H1 (cell line): Measurements from ENCODE around the gene CTXN1. TPM values are rescaled to one million over a fixed set of nuclear protein-coding genes. Genes with fewer than 3 reads are reported as not detected.

Experiments
- CTCF ChIA-PET: fragments of 300-600 bp; sonication (Branson Sonifier 250); formaldehyde crosslinking; loops from one replicate; lab custom pipeline; 2021; ENCODE audit not compliant: partially characterized antibody; lab: Charles Lee
- POLR2A ChIA-PET: fragments of 300-600 bp; sonication (Branson Sonifier 250); formaldehyde crosslinking; loops from one replicate; lab custom pipeline; 2021; ENCODE audit warnings: inconsistent platforms; ENCODE audit not compliant: partially characterized antibody; lab: Charles Lee
- DNase-seq, 2 experiments: peaks; one replicate each; pipeline versions ENCODE4 v3.0.0 to v3.0.0-alpha.2; 2010 to 2022; ENCODE audit warnings: low spot score in 2 of 2, low read depth in 1 of 2, mixed read lengths in 1 of 2
- FAIRE-seq: peaks from 2 replicates; lab custom pipeline; 2011; peaks lifted over from hg19 to GRCh38; lab: Jason Lieb, UNC
- H2AFZ ChIP-seq: 2 replicates; pipeline ENCODE4 v1.8.1; 2012; ENCODE audit warnings: low read length, inconsistent platforms
- H2AK5ac ChIP-seq: 2 replicates; pipeline ENCODE4 v1.6.1; 2013; ENCODE audit warnings: low read depth, low read length
- H2BK120ac ChIP-seq: replicated peaks from 2 replicates; pipeline ENCODE3; 2013; ENCODE audit warnings: low read depth, low read length, inconsistent platforms
- H2BK12ac ChIP-seq: 2 replicates; pipeline ENCODE4 v1.6.1; 2013; ENCODE audit warnings: low read depth, low read length
- H2BK15ac ChIP-seq: 2 replicates; pipeline ENCODE4 v1.6.1; 2013; ENCODE audit warnings: low read length
- H2BK20ac ChIP-seq: 2 replicates; pipeline ENCODE4 v1.6.1; 2013; ENCODE audit warnings: low read length
- H2BK5ac ChIP-seq: 2 replicates; pipeline ENCODE4 v1.6.1; 2013; ENCODE audit warnings: low read depth, low read length
- H3K14ac ChIP-seq: 2 replicates; pipeline ENCODE4 v1.6.1; 2013; ENCODE audit warnings: inconsistent platforms; ENCODE audit not compliant: insufficient read length
- H3K18ac ChIP-seq: 2 replicates; pipeline ENCODE4 v1.6.1; 2013; ENCODE audit warnings: low read length; ENCODE audit errors: extremely low read depth
- H3K23ac ChIP-seq: 2 replicates; pipeline ENCODE4 v1.6.1; 2013; ENCODE audit warnings: inconsistent platforms; ENCODE audit not compliant: insufficient read length
- H3K23me2 ChIP-seq: 2 replicates; pipeline ENCODE4 v1.6.1; 2013; ENCODE audit warnings: low read depth, low read length
- H3K27ac ChIP-seq: 2 replicates; pipeline ENCODE4 v1.6.1; 2011; ENCODE audit warnings: low read depth, low read length, inconsistent platforms
- H3K27me3 ChIP-seq, 4 experiments: replicated peaks in 1 of 4; 1 replicate in 1 of 4; 2 replicates in 3 of 4; pipeline versions ENCODE4 v1.6.1 to v1.8.1; 2011 to 2013; ENCODE audit warnings: low read length in 3 of 4, mild to moderate bottlenecking in 3 of 4, inconsistent platforms in 2 of 4, mixed read lengths in 2 of 4, moderate library complexity in 1 of 4; ENCODE audit not compliant: control insufficient read depth in 3 of 4, insufficient read depth in 3 of 4; ENCODE audit errors: extremely low read depth in 1 of 4
- H3K36me3 ChIP-seq, 4 experiments: 2 replicates each; pipeline versions ENCODE4 v1.6.1 to v1.8.1; 2011 to 2013; ENCODE audit warnings: mild to moderate bottlenecking in 4 of 4, low read length in 3 of 4, moderate library complexity in 2 of 4, control low read depth in 1 of 4, inconsistent platforms in 1 of 4; ENCODE audit not compliant: insufficient read depth in 4 of 4, control insufficient read depth in 2 of 4
- H3K4ac ChIP-seq: replicated peaks from 2 replicates; pipeline ENCODE3; 2013; ENCODE audit warnings: low read length, low read depth, mixed read lengths, inconsistent platforms; ENCODE audit not compliant: insufficient read length
- H3K4me1 ChIP-seq, 4 experiments: replicated peaks in 1 of 4; 1 replicate in 1 of 4; 2 replicates in 3 of 4; pipeline versions ENCODE4 v1.6.1 to v1.8.1; 2011 to 2013; ENCODE audit warnings: low read length in 3 of 4, inconsistent platforms in 2 of 4, mixed read lengths in 1 of 4; ENCODE audit not compliant: insufficient read depth in 4 of 4, control insufficient read depth in 3 of 4
- H3K4me2 ChIP-seq, 2 experiments: 2 replicates each; pipeline versions ENCODE4 v1.6.1 to v1.8.1; 2011 to 2013; ENCODE audit warnings: low read depth in 2 of 2, low read length in 2 of 2, control low read depth in 1 of 2, inconsistent platforms in 1 of 2, mild to moderate bottlenecking in 1 of 2; ENCODE audit not compliant: insufficient read depth in 1 of 2
- H3K4me3 ChIP-seq, 4 experiments: fragments of 200-600, 300-600 bp in 1 of 4; sonication (generic), shearing (Covaris generic), sonication (Bioruptor Twin) in 1 of 4; 2 replicates each; pipeline versions ENCODE4 v1.5.1 to v1.8.1; 2011 to 2016; ENCODE audit warnings: low read length in 4 of 4, low read depth in 3 of 4, control low read depth in 2 of 4, inconsistent platforms in 2 of 4, mild to moderate bottlenecking in 2 of 4, mixed read lengths in 1 of 4, moderate library complexity in 1 of 4; ENCODE audit not compliant: insufficient read depth in 2 of 4; ENCODE audit errors: extremely low read depth in 1 of 4
- H3K56ac ChIP-seq: replicated peaks from 2 replicates; pipeline ENCODE3; 2013; ENCODE audit warnings: low read depth, mild to moderate bottlenecking, mixed read lengths, low read length, inconsistent platforms; ENCODE audit not compliant: insufficient read length
- H3K79me1 ChIP-seq: 2 replicates; pipeline ENCODE4 v1.6.1; 2013; ENCODE audit warnings: low read depth, low read length, control low read depth
- H3K79me2 ChIP-seq, 2 experiments: 2 replicates each; pipeline versions ENCODE4 v1.6.1 to v1.8.1; 2012 to 2013; ENCODE audit warnings: low read length in 2 of 2, mild to moderate bottlenecking in 2 of 2, inconsistent platforms in 1 of 2; ENCODE audit not compliant: insufficient read depth in 2 of 2, control insufficient read depth in 1 of 2
- H3K9ac ChIP-seq, 4 experiments: replicated peaks in 1 of 4; 1 replicate in 1 of 4; 2 replicates in 3 of 4; pipeline versions ENCODE4 v1.6.1 to v1.8.1; 2011 to 2013; ENCODE audit warnings: low read depth in 3 of 4, low read length in 3 of 4, control low read depth in 2 of 4, mild to moderate bottlenecking in 2 of 4, moderate library complexity in 2 of 4, inconsistent platforms in 1 of 4; ENCODE audit errors: extremely low read depth in 1 of 4
- H3K9me3 ChIP-seq, 2 experiments: 2 replicates each; pipeline versions ENCODE4 v1.6.1 to v1.8.1; 2012 to 2013; ENCODE audit warnings: mild to moderate bottlenecking in 2 of 2, moderate library complexity in 2 of 2, control low read depth in 1 of 2, inconsistent platforms in 1 of 2, low read depth in 1 of 2, low read length in 1 of 2, mixed read lengths in 1 of 2; ENCODE audit not compliant: insufficient read depth in 2 of 2
- H4K20me1 ChIP-seq, 2 experiments: replicated peaks in 1 of 2; 2 replicates each; pipeline versions ENCODE3 to v1.8.1; 2011 to 2013; ENCODE audit warnings: inconsistent platforms in 2 of 2, low read length in 2 of 2, mild to moderate bottlenecking in 1 of 2; ENCODE audit not compliant: insufficient read depth in 2 of 2, control insufficient read depth in 1 of 2
- H4K5ac ChIP-seq: 2 replicates; pipeline ENCODE4 v1.6.1; 2013; ENCODE audit warnings: low read length, low read depth, mixed read lengths, inconsistent platforms; ENCODE audit not compliant: insufficient read length
- H4K8ac ChIP-seq: 2 replicates; pipeline ENCODE4 v1.8.0; 2013; ENCODE audit warnings: mild to moderate bottlenecking, moderate library complexity, low read length, inconsistent platforms; ENCODE audit not compliant: insufficient read depth; ENCODE audit errors: extremely low read depth
- H4K91ac ChIP-seq: replicated peaks from 2 replicates; pipeline ENCODE3; 2013; ENCODE audit warnings: low read length, mixed read lengths, inconsistent platforms; ENCODE audit not compliant: insufficient read length
- EGR1 ChIP-seq: IDR thresholded peaks from 2 replicates; pipeline ENCODE4 v1.6.1; 2011; ENCODE audit warnings: low read depth, low read length, borderline replicate concordance
- WGBS, 2 experiments: shearing (Covaris generic) in 1 of 2; methylation state at CpG; one replicate each; pipeline versions ENCODE4 v1.1.6 to v1.1.7; 2013 to 2015; ENCODE audit warnings: low lambda C conversion rate in 2 of 2, mixed read lengths in 2 of 2, inconsistent platforms in 1 of 2, low coverage in 1 of 2, missing lambda C conversion rate in 1 of 2; ENCODE audit not compliant: insufficient replicate concordance in 2 of 2, insufficient coverage in 1 of 2, insufficient read length in 1 of 2; ENCODE audit errors: extremely low coverage in 1 of 2, missing lambda C conversion rate in 1 of 2; 5-methylcytosine and 5-hydroxymethylcytosine counted together
- polyA plus RNA-seq, 7 experiments: library from polyadenylated mRNA; depleted of rRNA in 3 of 7; stranded (reverse) in 5 of 7; unstranded in 2 of 7; fragments of >200 nt in 5 of 7; fragments of 200-250 nt in 2 of 7; gene quantifications; 1 replicate in 5 of 7; 2 replicates in 1 of 7; 4 replicates in 1 of 7; pipeline versions ENCODE4 v1.2.1 to v1.2.3, GENCODE V29; 2011 to 2013; ENCODE audit warnings: missing spikeins in 2 of 7, mixed read lengths in 2 of 7
- total RNA-seq: library from RNA; stranded (reverse); fragmentation: NEBNext Ultra II Directional; extraction: Animal tissue kit (Norgen Biotek cat#: 25700); gene quantifications from 2 replicates; pipeline ENCODE4 v1.2.1, GENCODE V29; 2021

CTXN1 gene
- total and polyA plus RNA-seq, 2 of the 8 experiments (the other 6 are each of a cell fraction or from before 2014, with no cell fraction given): 16.4 to 58.0 TPM

DNA sequence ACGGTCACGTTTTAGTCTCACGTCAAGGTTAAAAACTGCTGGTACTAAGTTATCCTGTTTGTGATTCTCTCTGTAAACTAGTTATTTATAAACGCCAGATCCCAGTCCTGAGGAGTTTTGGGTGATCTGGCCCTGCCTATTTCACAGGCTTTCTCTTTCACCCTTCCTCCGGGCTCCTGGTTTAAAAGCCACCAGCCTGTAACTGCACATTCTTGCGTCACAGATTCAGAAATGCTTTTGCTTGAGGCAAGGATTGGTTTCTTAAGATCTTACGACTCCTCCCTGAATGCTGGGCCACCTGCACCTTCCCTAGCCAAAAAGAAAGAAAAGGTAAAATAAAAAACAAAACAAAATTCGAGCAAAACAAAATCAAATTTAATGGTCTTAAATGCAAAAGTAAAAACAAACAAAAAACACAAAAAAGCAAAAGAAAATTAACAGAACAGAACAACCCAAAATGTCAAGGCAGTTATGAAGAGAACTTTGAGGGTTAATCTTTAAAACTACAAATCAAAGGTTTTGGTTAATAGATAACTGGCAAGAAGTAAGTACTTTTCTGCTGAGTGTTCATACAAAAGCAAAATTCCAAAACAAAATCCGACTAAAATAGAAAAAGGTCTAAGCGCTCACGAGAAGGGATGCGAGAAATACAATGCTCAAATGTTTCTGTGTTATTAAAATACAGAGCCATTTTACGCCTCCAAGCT is 36.1 kb upstream of the CTXN1 start:
- no peak overlapping the region for H3K4ac ChIP-seq
- no peak overlapping the region for H2AK5ac ChIP-seq
- no peaks in the 10 kb centered on the region; the same call in 1 of the 2 replicates for H3K79me1 ChIP-seq
- H3K56ac ChIP-seq: no peak overlapping the region
- no peak overlapping the region for H2BK120ac ChIP-seq
- 89% methylated on average over 13 of the region's 13 CpGs; no CpG with 5 or more reads in 1 of the 2 experiments for WGBS, 2 experiments
- peaks cover 5% of the 10 kb centered on the region in 2 experiments for H4K20me1 ChIP-seq
- no peaks in the 10 kb centered on the region for H3K79me2 ChIP-seq
- no peak overlapping the region for H3K4me2 ChIP-seq
- no peak overlapping the region for H4K91ac ChIP-seq
- DNase-seq: no peak
- H3K27ac ChIP-seq: no peak overlapping the region
- H3K9me3 ChIP-seq: no peaks in the 10 kb centered on the region
- peaks cover 24 to 60% (median 51%) of the 10 kb centered on the region in 4 experiments for H3K36me3 ChIP-seq
- H3K27me3 ChIP-seq: no peaks in the 10 kb centered on the region
- no peak overlapping the region for H3K14ac ChIP-seq
- no peak overlapping the region for H4K5ac ChIP-seq
- no peak overlapping the region for H3K23ac ChIP-seq
- no peak overlapping the region for H3K18ac ChIP-seq
- H2BK20ac ChIP-seq: no peak overlapping the region
- POLR2A ChIA-PET: no interaction called here
- H3K4me3 ChIP-seq: no peak overlapping the region
- no peak overlapping the region for H2BK12ac ChIP-seq
- no peak overlapping the region for H2AFZ ChIP-seq
- no peaks in the 10 kb centered on the region for H3K4me1 ChIP-seq
- no peak overlapping the region for H4K8ac ChIP-seq
- no peak overlapping the region for H2BK15ac ChIP-seq
- CTCF ChIA-PET: interaction anchor here (0.7 kb wide), 1 partner anchor 18 kb away, joined by 5 read pairs; no protein-coding TSS in a partner anchor
- FAIRE-seq: no peak
- H3K9ac ChIP-seq: no peak overlapping the region
- H2BK5ac ChIP-seq: no peak overlapping the region
- no peak for TF ChIP-seq EGR1
- H3K23me2 ChIP-seq: no peaks in the 10 kb centered on the region
